NCI-H82 treated with DMSO at 0.1 percent for 48 hours (cell line): ENCODE data around the gene CFAP46.
"Not testable (repeated sequence)": the region's sequence is repeated elsewhere in the genome, so short reads cannot be mapped to it uniquely, and the experiment has no call there.

Experiments
- DNase-seq: peaks from one replicate; lab custom pipeline; 2025; ENCODE audit not compliant: unreplicated experiment; lab: John Stamatoyannopoulos, UW

CFAP46 gene

DNA sequence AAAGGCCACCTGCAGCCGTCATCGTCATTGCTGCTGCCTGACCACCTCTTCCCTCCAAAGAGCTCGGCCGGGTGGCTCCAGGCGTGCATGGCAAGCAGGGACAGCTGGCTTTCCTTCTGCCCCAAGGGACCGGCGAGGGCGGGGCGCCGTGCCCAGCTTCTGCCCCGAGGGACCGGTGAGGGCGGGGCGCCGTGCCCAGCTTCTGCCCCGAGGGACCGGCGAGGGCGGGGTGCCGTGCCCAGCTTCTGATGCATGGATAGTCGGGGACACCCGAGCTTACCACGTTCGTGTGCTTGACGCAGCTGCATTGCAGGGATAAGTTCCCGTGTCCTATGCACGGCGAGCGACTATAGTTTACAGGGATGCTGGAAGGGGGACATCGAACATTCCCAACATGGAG is 27.0 kb downstream of the CFAP46 start:
- DNase-seq, result no peak

DNA sequence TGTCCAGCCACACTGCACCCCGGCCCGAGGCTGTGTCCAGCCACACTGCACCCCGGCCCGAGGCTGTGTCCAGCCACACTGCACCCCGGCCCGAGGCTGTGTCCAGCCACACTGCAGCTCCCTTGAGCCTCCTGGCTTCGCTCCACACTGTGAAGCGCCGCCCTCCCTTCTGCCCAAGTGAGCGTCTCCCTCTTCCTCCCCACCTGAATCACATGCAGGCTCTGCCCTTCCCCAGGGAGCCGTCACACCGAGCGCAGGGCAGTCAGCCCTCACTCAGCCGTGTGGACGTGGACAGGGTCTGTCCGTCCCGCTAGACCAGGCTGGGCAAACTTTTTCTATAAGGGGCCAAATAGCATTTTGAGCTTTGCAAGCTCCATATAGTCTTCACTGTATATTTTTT is 27.6 kb downstream of the CFAP46 start:
- DNase-seq, result no peak

DNA sequence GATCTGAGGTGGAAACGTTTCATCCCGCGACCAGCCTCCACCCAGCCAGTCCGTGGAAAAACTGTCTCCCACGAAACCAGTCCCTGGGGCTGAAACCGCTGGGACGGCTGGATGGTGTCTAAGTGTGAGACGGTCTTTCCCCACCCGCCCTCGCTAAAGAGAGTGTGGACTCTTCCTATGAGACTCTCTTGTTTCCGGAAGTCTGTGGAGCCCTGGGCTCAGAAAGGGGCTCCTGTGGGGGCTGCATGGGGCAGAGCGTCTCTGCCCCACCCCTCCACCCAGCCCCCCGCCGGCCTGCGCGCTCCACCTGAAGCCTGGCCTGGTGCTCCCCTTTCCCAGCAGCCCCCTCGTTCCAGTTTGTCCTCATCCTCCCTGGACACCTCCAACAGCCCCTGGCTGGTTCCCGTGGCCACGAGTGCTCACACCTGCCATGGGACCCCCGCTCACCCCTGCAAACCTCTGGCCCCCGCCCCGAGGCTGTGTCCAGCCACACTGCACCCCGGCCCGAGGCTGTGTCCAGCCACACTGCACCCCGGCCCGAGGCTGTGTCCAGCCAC is 28.7 kb downstream of the CFAP46 start:
- no peak for DNase-seq

- DNase-seq, result no peak
These were observed 29.4 kb downstream of the CFAP46 start for GRCh38 chr10:132912713-132913558.

DNA sequence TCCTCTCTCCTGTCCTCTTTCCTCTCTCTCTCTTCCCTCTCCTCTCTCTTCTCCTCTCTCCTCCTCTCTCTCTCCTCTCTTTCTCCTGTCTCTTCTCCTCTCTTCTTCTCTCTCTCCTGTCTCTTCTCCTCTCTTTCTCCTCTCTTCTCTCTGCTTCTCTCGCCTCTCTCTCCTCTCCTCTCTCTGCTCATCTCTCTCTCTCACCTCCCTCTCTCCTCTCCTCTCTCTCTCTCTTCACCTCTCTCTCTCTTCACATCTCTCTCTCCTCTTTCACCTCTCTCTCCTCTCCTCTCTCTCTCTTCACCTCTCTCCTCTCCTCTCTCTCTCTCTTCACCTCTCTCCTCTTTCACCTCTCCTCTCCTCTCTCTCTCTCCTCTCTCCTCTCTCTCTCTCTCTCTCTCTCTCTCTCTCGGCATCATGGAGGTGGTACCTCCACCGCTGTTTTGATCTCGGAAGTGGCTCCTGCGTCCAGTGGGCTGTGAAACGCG is 30.1 kb downstream of the CFAP46 start:
- no peak for DNase-seq

- DNase-seq, result no peak
These were observed 30.6 kb downstream of the CFAP46 start for GRCh38 chr10:132911786-132912097.

- DNase-seq, result no peak
These were observed 31.2 kb downstream of the CFAP46 start for GRCh38 chr10:132910901-132911785.

- no peak for DNase-seq
These were observed 32.0 kb downstream of the CFAP46 start for GRCh38 chr10:132910186-132910880.

- DNase-seq, result no peak
These were observed 32.8 kb downstream of the CFAP46 start for GRCh38 chr10:132909491-132910071.

DNA sequence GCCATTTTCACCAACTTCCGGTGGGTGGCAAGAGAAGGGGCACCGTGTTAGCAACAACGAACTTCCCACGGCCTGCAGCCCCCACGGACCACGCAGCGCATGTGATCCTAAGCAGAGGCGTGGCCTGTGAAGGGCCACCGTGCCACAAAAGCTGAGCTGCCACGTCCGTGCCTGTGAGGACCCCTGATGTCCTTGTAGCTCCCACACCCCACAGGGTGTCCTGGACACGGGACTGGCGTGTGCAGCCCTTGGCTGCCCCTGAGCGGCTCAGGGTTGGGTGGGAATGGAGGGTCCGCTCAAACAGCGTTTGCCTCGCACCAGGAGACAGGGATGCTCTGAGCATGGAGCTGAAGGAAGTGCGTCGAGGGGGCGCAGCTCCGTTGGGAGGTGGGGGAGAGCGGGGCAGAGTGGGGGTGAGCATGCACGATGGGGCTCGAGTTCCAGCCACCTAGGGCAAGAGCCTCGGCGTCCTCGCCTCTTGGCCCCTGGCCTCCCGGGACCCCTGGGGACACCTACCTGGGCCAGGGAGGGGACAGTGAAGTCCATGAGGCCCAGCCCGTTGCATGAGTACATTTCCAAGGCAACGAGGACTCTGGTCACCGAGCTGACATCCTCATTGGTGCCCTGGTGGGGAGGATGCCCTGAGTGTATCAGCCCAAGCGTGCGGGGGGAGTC is 33.6 kb downstream of the CFAP46 start:
- DNase-seq, result no peak

GRCh38 chr10:132907821-132908620 is 34.3 kb downstream of the CFAP46 start:
- no peak for DNase-seq

GRCh38 chr10:132906836-132907235 is 35.5 kb downstream of the CFAP46 start:
- DNase-seq, result no peak

GRCh38 chr10:132906106-132906505 is 36.3 kb downstream of the CFAP46 start:
- no peak for DNase-seq

DNA sequence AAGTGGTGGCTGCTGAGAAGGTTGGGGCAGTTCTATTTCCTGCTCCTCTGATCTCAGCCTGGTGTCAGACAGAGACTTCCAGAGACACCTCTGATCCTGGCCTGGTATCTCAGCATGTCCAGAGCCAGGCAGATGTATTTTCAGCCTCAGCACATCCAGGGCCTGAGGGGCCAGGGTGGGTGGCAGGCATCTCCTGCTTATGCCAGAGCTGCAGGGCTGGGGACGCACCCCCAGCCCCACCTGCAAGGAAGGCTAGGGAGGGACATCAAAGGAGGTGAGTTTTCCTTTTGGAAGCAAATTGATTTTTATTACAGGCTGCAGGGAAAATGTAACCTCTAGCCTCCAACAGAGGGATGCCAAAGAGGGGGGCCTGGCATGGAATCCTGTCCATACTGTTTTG is 36.7 kb downstream of the CFAP46 start:
- DNase-seq, result no peak

- no peak for DNase-seq
These were observed 37.3 kb downstream of the CFAP46 start for GRCh38 chr10:132904814-132905649.

DNA sequence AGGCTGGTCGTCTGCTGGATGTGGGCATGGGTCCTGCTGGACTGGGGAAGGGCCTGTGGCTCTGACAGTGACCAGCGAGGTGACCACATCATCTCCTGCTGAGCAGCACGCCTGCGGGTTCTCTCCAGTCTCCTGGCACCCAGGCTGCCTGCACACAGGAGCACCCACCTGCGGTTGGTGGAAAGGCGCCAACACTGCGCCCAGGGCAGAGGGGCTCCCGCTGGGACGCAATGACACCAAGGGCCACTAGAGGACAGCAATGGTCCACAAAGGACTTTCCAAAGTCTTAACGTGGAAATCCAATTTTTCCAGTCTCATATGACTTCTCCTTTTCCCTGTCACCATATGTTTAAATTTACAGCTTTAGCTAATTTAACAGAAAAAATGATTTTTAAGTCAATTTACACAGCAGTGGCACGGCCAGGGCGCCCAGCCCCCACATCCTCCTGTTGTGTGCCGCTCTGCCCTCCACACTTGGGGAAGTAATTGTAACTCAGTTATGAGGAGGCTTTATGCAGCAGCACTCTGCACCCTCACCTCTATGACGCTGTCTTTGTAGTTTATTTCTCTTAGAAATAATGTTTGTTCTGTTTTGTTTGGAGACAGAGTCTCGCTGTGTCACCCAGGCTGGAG is 38.1 kb downstream of the CFAP46 start:
- no peak for DNase-seq

DNA sequence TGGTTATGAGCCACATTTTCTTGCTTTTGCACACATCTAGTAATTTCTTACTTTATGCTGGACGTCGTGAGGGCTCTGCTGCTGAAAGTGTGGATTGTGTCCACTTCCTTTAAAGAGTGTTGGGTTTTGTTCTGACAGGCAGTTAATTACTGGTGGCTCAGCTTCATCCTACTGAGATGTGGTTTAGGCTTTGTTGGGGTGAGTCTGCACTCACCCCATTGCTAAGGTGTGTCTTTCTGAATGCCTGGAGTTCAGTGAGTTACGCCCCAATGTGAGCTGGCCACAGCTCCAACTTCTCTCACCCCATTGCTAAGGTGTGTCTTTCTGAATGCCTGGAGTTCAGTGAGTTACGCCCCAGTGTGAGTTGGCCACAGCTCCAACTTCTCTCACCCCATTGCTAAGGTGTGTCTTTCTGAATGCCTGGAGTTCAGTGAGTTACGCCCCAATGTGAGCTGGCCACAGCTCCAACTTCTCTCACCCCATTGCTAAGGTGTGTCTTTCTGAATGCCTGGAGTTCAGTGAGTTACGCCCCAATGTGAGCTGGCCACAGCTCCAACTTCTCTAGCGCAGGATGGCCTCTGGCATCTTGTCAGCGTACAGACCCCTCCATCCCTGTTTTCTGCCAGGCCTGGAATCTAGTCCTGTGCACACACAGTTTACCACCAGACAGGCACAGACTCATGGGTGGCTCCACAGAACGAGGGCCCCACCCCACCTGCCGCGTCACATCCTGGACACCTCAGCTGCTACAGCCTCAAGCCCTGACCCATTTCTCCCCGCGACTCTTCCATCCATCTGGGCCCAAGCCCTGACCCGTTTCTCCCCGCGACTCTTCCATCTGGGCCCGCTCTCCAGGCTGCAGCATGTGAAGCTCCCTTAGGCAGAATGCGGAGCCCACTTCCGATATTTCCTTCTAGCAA is 39.5 kb downstream of the CFAP46 start:
- not testable (repeated sequence) for DNase-seq
